Measurements from ENCODE around the gene SEZ6L. TPM values are rescaled to one million over a fixed set of nuclear protein-coding genes. Genes with fewer than 3 reads are reported as not detected.

Gene SEZ6L
- total and polyA plus RNA-seq, 12 donors: 0.01 to 2.5 (median 0.28) TPM

DNA sequence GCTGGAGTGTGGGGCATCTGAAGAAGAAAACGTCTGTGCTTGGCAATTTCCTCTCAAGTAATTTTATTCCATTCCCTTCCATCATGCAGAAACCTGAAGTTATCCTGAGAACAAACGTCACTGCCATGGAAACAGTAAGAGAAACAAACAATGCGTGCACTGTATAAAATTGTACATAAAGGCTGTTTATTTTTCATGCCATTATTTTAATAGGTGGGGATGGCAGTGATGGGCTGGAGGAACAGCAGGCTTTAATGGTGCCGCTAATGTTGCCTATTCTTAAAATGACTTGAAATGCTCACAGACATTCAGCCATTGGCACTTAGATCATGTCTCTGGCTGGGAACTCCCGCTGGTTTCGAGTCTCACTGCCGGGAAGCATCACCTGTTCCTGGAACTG lies 7.5 kb upstream of the SEZ6L start:
- intact Hi-C loops (cut with DNase I): no loop called here
- 58 to 61% methylated on average over 7 of the region's 7 CpGs for WGBS, 2 donors
- peaks cover 0 to 77% (median 56%) of the 10 kb centered on the region in 7 donors for H3K27me3 ChIP-seq
- TF ChIP-seq CTCF (IDR thresholded peaks at IDR 0.05): no peak
- DNase-seq: no peak
- no peaks in the 10 kb centered on the region for H3K36me3 ChIP-seq
- ATAC-seq: no peak
- H3K27ac ChIP-seq: no peak overlapping the region
- H3K4me1 ChIP-seq: no peaks in the 10 kb centered on the region
- H3K4me3 ChIP-seq: no peak overlapping the region
- H3K9me3 ChIP-seq: peaks cover 0 to 5% (median 0%) of the 10 kb centered on the region in 11 donors

- Histone ChIP-seq H3K4me3 (no peak overlapping the region), H3K36me3 (no peaks in the 10 kb centered on the region), H3K9me3 (peaks cover 0 to 3% (median 0%) of the 10 kb centered on the region in 11 donors), H3K27ac (no peak overlapping the region), H3K27me3 (peaks cover 0 to 80% (median 67%) of the 10 kb centered on the region in 7 donors), H3K4me1 (no peaks in the 10 kb centered on the region)
- DNase-seq (no peak), ATAC-seq (no peak)
- WGBS, 2 donors: 76 to 84% methylated on average over 4 of the region's 4 CpGs
- intact Hi-C loops (cut with DNase I): no loop called here
- TF ChIP-seq CTCF (IDR thresholded peaks at IDR 0.05): no peak
Observed at GRCh38 chr22:26162926-26163325, 6.3 kb upstream of the SEZ6L start.

DNA sequence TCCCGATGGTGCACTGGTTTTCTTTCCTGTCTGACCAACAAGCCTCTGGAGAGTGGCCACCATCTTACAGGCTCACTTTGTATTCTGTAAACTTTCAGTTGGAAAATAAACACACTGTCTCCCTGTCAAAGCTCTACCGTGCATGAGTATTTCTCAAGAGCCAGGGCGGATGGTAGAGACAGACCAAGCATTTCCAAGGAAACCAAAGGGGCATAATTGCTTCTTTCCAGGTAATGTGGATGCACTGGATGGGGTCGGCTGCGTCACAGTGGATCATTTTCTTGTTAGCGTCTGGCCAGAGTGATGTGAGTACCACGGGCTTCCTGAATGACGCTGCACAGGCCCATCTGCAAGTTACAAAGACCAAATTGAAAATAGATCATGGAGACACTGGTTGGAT lies 5.1 kb upstream of the SEZ6L start:
- Histone ChIP-seq H3K4me3 (no peak overlapping the region), H3K9me3 (no peaks in the 10 kb centered on the region), H3K4me1 (peaks cover 0 to 9% (median 3%) of the 10 kb centered on the region in 9 donors), H3K27me3 (peaks cover 0 to 92% (median 69%) of the 10 kb centered on the region in 7 donors), H3K36me3 (no peaks in the 10 kb centered on the region), H3K27ac (no peak overlapping the region)
- ATAC-seq (no peak), DNase-seq (no peak)
- TF ChIP-seq CTCF (IDR thresholded peaks at IDR 0.05): no peak
- intact Hi-C loops (cut with DNase I): no loop called here
- WGBS, 2 donors: 72 to 76% methylated on average over 8 of the region's 8 CpGs

GRCh38 chr22:26168330-26168851 lies 871 bp upstream of the SEZ6L start:
- Histone ChIP-seq H3K4me3 (peak overlapping the region in 3 of 10 donors; percentile 41 to 56 (median 56)), H3K27me3 (peaks cover 0 to 96% (median 82%) of the 10 kb centered on the region in 7 donors), H3K27ac (no peak overlapping the region), H3K9me3 (no peaks in the 10 kb centered on the region), H3K4me1 (peaks cover 0 to 17% (median 12%) of the 10 kb centered on the region in 9 donors), H3K36me3 (no peaks in the 10 kb centered on the region)
- intact Hi-C loops (cut with DNase I): no loop called here
- DNase-seq (no peak), ATAC-seq (peak in 2 of 8 donors; percentile 20 to 26)
- TF ChIP-seq CTCF (IDR thresholded peaks at IDR 0.05): no peak
- 36 to 39% methylated on average over 9 of the region's 9 CpGs for whole genome bisulfite sequencing, 2 donors

All from heart right ventricle (tissue), 16 donors.